GM23338 (cell line): ENCODE measurements around the gene ATP13A4.

Experiments
- CREB1 ChIP-seq: fragments of 250-450 bp; sonication (Bioruptor Pico); IDR thresholded peaks from 2 replicates; pipeline ENCODE4 v1.5.0; 2020; ENCODE audit warnings: low read depth, mild to moderate bottlenecking, moderate library complexity
- CTCF ChIP-seq, 2 experiments: fragments of 200-600 bp in 1 of 2; sonication (generic) in 1 of 2; conservative IDR thresholded peaks; 2 replicates each; pipeline versions ENCODE4 v1.5.1 to v1.6.1; 2016 to 2017; ENCODE audit warnings: antibody characterized with exemption in 2 of 2, low read depth in 2 of 2, mild to moderate bottlenecking in 2 of 2, moderate library complexity in 1 of 2
- ETS1 ChIP-seq: IDR thresholded peaks from 2 replicates; pipeline ENCODE4 v1.6.1; 2016; ENCODE audit warnings: antibody characterized with exemption
- EZH2 ChIP-seq: fragments of 200-600 bp; sonication (generic); IDR thresholded peaks from one replicate; pipeline ENCODE4 v1.8.0; 2017; ENCODE audit warnings: antibody characterized with exemption, mild to moderate bottlenecking, low read depth; ENCODE audit not compliant: unreplicated experiment
- EZH2phosphoT487 ChIP-seq: fragments of 200-600 bp; sonication (generic); IDR thresholded peaks from one replicate; pipeline ENCODE4 v1.8.1; 2018; ENCODE audit warnings: antibody characterized with exemption; ENCODE audit not compliant: unreplicated experiment
- JUNB ChIP-seq: IDR thresholded peaks from one replicate; pipeline ENCODE4 v1.6.1; 2016; ENCODE audit warnings: antibody characterized with exemption; ENCODE audit not compliant: unreplicated experiment
- NANOG ChIP-seq: IDR thresholded peaks from 2 replicates; pipeline ENCODE4 v1.6.1; 2016; ENCODE audit warnings: antibody characterized with exemption, borderline replicate concordance
- POLR2AphosphoS5 ChIP-seq: IDR thresholded peaks from 2 replicates; pipeline ENCODE4 v1.6.1; 2016; ENCODE audit warnings: antibody characterized with exemption, low read depth
- REST ChIP-seq: IDR thresholded peaks from one replicate; pipeline ENCODE4 v1.6.1; 2018; ENCODE audit warnings: antibody characterized with exemption; ENCODE audit not compliant: unreplicated experiment

GRCh38 chr3:193470710-193471109, 84.0 kb downstream of the ATP13A4 start:
- no peak for TF ChIP-seq CTCF (conservative IDR thresholded peaks at IDR 0.05; ENCODE audit: low read depth in 2 of 2)
- TF ChIP-seq CREB1, result no peak
- no peak for TF ChIP-seq REST
- no peak for TF ChIP-seq EZH2phosphoT487
- no peak for TF ChIP-seq EZH2
- TF ChIP-seq POLR2AphosphoS5, result no peak
- TF ChIP-seq JUNB, result no peak
- TF ChIP-seq ETS1, result no peak
- no peak for TF ChIP-seq NANOG
